Right kidney (tissue), 1 donor: ENCODE data around the gene NFASC.

Experiments used
- DNase-seq: peaks from one replicate; pipeline ENCODE4 v3.0.0-alpha.2; 2016

Gene NFASC

DNA sequence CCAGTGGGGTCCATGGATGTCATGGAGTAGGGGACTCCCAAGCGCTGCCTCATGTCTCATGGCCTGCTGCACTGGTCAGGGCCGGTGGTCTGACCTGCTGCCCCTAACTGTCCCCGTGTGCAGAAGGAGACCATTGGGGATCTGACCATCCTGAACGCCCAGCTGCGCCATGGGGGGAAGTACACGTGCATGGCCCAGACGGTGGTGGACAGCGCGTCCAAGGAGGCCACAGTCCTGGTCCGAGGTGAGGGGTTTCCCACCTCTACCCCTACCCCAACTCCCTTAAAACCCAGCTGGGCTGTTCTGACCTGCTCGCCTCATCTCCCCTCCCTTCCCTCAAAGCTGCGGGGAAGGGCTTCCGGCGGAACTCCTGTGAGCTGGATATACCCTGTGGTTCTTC, 195.0 kb downstream of the NFASC start:
- no peak for DNase-seq

DNA sequence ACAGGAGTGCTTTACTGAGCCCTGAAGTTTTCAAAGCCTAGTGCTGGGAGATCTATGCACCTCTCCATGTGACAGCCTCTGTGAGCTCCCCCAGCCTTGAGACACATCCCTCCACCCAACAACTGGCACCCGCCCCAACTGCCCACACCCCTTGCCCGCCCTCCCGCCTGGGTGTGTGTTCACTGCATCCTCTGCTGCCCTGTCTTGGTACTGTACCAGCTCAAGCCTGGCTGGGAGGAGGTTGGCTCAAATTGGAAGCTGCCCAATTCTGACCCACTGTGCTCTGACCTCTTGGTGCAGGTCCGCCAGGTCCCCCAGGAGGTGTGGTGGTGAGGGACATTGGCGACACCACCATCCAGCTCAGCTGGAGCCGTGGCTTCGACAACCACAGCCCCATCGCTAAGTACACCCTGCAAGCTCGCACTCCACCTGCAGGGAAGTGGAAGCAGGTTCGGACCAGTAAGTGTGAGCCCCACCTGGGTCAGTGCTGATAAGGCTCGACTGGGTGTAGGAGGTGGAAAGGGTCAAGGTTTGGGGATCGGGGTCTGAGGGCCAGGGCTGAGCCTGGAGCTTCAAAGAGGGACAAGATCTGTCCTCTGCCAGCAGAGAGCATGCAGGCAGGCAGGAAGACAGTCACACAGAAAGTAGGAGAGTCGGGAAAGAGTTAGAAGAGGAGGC, 195.6 kb downstream of the NFASC start:
- no peak for DNase-seq

DNA sequence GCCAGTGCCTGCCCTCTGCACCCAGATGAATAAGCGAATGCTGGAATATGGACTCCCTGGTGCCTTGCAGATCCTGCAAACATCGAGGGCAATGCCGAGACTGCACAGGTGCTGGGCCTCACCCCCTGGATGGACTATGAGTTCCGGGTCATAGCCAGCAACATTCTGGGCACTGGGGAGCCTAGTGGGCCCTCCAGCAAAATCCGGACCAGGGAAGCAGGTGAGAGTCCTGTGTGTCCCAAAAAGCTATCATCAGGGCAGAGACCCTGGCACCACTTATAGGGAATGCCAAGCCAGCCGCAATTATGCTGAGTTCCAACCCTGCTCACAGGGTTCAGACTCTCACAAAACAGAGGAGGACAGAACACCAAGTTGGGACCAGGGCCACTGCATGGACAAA, 196.4 kb downstream of the NFASC start:
- no peak for DNase-seq

DNA sequence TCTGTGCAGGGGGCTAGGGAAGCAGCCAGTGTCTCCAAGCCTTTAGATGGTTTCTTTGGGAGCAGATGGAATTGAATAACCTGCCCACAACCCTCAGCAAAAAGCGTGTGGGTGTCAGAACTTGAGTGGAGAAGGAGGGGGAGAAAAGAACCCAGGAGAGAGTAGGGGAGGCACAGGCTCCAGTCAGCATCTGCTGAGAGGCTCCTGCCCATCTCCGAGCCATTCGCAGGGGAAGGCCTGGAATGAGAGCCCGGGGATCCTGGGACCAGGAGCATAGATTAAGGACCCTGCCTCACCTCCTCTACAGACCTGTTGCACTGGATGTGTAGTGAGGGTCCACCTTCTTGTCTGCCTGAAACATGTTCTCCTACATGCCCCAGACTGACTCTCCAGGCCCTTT, 197.3 kb downstream of the NFASC start:
- DNase-seq, result no peak

- no peak for DNase-seq
These were observed 197.9 kb downstream of the NFASC start for GRCh38 chr1:205068457-205069040.

- no peak for DNase-seq
These were observed 198.9 kb downstream of the NFASC start for GRCh38 chr1:205069371-205070125.

GRCh38 chr1:205071028-205071409, 200.4 kb downstream of the NFASC start:
- DNase-seq, result no peak

- DNase-seq, result no peak
These were observed 201.1 kb downstream of the NFASC start for GRCh38 chr1:205071801-205072200.

DNA sequence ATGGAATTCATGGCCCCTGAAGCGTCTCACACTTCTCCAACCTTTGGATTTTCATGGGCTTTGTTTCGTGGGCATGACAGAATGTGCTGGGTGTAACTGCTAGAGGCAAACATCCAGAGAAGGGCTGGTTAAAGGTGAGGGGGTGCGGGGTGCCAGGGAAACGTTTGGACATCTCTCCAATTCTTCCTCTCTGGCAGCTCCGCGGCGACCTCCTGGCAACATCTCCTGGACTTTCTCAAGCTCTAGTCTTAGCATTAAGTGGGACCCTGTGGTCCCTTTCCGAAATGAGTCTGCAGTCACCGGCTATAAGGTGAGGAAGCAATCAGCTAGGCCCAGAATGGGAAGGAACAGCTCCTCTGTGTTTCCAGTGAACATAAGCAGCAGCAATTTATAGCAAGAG, 201.6 kb downstream of the NFASC start:
- no peak for DNase-seq
